HG02938 (cell line): Measurements from ENCODE around the gene NATD1.
"Not testable (repeated sequence)": the region's sequence is repeated elsewhere in the genome, so short reads cannot be mapped to it uniquely, and the experiment has no call there.

Source experiments
- ATAC-seq: cut with Tn5 transposase; IDR thresholded peaks from one replicate; pipeline ENCODE4 v1.9.1; 2021; ENCODE audit warnings: mild to moderate bottlenecking, moderate library complexity; ENCODE audit not compliant: unreplicated experiment

NATD1 gene

GRCh38 chr17:21247552-21248258, 5.5 kb downstream of the NATD1 start:
- ATAC-seq: no peak

GRCh38 chr17:21246698-21247097, 6.5 kb downstream of the NATD1 start:
- ATAC-seq: no peak

DNA sequence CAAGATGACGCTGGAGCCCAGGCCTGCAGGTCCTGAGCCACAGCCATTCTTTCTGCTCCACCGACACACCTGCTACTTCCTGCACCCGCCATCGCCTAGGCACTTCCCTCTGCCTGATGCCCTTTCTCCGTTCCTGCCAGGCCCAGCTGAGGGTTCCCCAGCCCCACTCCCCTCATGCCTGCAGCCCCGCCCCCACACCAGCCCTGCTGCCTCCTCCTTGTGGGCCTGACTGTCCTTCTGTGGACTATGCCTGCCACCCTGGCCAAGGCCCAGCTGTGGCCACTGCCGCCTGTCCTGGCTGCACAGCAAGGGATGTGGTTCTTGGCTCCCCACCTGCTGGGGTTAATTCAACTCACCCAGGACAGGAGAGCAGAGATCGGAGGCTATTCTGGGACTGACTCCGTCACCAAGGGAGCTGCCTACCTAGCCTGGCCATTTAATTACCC, 7.5 kb downstream of the NATD1 start:
- ATAC-seq: no peak

GRCh38 chr17:21243516-21244303, 9.5 kb downstream of the NATD1 start:
- no peak for ATAC-seq

GRCh38 chr17:21242780-21243515, 10.3 kb downstream of the NATD1 start:
- ATAC-seq: no peak

- ATAC-seq: no peak
Observed at GRCh38 chr17:21242026-21242697, 11.0 kb downstream of the NATD1 start.

- ATAC-seq: no peak
Observed at GRCh38 chr17:21241564-21241963, 11.6 kb downstream of the NATD1 start.

GRCh38 chr17:21240369-21241055, 12.7 kb downstream of the NATD1 start:
- ATAC-seq: no peak

DNA sequence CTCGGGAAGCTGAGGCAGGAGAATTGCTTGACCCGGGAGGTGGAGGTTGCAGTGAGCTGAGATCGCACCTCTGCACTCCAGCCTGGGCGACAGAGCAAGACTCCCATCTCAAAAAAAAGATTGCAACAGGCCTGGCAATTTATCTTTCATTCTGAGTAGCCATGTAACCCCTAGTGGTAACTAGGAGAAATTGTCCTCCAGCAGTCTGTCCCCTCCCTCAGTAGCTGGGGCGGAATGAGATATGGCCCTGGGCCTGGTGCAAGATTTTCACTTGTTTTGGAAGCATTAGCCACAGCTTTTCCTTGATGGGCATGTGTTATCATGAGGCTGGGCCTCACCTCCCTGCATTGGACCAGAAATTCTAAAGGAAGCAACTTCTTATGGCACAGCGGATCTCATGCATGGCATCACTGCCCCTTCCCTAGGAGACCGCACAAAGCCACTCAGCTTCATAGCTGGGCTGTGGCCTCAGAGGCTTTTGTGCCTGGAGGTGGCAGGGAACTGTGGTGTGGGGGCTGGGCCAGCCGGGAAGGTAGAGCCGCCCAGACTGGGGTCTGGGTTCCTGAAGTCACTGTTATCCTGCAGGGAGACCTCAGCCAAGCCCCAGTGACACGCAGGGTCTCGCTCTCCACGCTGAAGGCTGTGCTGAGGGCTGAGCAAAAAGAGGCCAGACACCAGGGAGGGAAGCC, 13.4 kb downstream of the NATD1 start:
- no peak for ATAC-seq

- no peak for ATAC-seq
Observed at GRCh38 chr17:21235921-21236320, 17.3 kb downstream of the NATD1 start.

GRCh38 chr17:21233581-21234347, 19.4 kb downstream of the NATD1 start:
- ATAC-seq: no peak

DNA sequence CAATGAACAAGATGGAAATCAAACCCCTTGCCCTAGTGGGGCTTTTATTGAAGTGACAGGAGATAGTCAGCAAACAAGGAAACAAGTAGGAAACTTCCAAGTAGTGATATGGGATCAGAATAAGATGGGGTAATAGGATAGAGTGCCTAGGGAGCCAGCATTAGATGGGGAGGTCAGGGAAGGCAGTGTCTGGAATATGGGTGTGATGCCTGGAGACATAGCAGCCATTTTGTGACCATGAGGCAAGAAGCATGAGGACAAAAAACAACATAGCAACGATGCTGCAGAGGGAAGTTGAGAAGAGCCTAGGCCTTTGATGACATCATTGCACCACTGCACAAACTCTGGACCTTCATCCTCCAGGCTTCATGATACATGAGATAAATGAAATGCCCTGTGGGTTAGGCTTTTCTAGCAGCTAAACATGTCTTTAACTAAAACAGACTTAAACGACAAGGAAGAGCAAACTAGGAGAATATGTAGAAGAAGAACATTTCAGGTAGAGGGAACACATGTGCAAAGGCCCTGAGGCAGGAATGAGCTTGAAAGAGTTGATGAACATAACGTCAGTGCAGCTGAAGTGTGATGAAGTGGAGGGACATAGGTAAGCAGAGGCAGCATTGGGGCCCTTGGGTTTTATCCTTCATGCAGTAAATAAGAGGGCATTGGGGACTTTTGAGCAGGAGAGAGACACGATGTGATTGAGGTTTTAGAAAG, 21.0 kb downstream of the NATD1 start:
- ATAC-seq: no peak

DNA sequence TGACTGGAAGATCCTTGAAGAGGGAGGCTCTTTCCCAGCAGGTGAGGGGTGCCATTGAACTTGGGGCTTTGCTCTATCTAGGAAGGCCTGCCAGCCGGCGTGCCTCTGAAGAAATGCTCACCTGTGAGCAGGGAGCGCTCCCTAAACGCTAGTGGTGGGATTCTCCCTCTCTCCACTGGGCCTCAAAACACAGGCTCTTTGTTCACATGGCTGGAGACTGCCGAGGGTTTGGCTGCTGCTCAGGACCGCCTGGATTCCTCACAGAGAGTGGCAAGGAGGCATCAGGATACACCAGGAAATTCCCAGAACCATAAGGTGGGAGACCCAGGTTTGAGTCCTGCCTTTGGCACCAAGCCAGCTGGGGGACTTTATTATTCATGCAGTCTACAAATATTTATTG, 21.7 kb downstream of the NATD1 start:
- ATAC-seq: no peak

DNA sequence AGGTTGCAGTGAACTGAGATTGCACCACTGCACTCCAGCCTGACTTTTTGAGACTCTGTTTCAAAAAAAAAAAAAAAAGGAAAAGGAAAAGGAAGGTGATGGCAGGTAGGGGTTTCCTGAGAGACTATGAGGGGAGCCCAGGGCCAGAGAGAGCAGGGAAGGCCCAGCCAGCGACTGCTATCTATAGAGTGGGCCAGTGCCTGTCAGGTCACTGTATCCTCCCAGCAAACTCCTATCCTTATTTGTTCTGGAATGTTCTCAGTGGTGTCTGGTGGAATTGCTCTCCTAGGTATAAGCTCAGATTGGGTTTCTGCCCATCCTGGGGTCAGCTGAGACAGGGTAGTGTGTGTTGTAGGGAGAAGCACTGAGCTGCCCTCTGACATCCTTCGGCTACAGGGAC, 24.4 kb downstream of the NATD1 start:
- ATAC-seq: no peak

- no peak for ATAC-seq
Observed at GRCh38 chr17:21228111-21228510, 25.1 kb downstream of the NATD1 start.

DNA sequence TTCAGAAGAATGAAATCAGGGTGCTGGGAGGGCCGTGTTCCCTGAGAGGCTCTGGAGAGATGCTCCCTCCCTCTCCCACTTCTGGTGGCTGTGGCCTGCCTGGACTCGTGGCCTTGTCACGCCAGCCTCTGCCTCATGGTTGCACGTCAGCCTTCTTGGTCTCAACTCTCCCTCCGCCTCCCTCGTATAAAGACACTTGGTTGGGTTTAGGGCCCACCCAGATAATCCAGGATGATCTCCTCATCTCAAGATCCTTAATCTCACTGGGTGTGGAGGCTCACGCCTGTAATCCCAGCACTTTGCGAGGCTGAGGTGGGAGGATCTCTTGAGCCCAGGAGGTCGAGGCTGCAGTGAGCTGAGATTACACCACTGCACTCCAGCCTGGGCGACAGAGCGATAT, 25.9 kb downstream of the NATD1 start:
- not testable (repeated sequence) for ATAC-seq

DNA sequence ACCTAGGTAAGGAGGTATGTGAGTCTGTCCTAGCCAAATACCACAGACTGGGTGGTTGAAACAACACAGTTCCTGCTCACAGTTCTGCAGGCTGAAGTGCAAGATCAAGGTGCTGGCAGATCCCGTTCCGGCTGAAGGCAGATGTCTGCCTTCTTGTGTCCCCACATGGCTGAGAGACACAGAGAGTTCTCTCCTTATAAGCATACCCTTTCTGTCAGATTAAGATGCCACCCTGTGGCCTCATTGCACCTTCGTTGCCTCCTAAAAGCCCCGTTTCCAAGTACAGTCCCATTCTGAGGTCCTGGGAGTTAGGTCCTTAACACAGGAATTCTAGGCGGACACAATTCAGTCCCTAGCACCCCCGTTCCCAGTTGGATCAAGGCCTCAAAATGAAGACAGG, 30.1 kb downstream of the NATD1 start:
- no peak for ATAC-seq

DNA sequence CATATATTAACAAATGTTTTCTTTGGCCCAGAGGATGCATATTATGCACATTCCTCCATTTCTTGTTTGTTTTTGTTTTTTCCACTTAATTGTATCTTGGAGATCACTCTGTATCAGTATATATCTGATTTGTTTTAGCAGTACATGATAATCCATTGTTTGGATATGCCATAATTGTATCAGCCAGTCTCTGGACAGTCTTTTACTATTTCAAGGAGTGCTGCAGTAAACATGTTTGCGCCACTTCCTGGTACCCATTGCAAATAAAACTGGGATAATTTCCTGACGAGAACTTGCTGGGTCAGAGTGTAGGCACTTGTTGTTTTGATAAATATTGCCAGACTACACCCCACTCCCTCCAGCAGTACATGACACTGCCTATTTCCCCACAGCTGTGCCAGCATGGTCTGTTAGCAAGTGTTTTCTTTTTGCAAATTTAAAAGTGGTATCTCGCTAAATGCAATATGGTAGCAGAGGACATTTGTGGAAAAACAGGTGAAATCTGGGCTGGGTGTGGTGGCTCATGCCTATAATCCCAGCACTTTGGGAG, 34.3 kb downstream of the NATD1 start:
- ATAC-seq: no peak
